HG03060 (cell line): ENCODE results near the gene PBX2.
"Not testable (repeated sequence)": the region's sequence is repeated elsewhere in the genome, so short reads cannot be mapped to it uniquely, and the experiment has no call there.

ENCODE experiments used
- ATAC-seq: cut with Tn5 transposase; IDR thresholded peaks from one replicate; pipeline ENCODE4 v1.9.1; 2021; ENCODE audit warnings: low read depth, moderate number of reproducible peaks; ENCODE audit not compliant: unreplicated experiment

PBX2 gene

GRCh38 chr6:32190054-32190851, at the start of gene PBX2:
Gene PBX2 (minus strand): TSS chr6:32190202. CDS start chr6:32189915, 287 bp downstream.
- no peak for ATAC-seq

- ATAC-seq = no peak
Observed at GRCh38 chr6:32239462-32239861, 49.5 kb upstream of the PBX2 start.

- ATAC-seq = no peak
Observed at GRCh38 chr6:32234934-32235333, 44.9 kb upstream of the PBX2 start.

- ATAC-seq = no peak
Observed at GRCh38 chr6:32226434-32226833, 36.4 kb upstream of the PBX2 start.

- ATAC-seq = no peak
Observed at GRCh38 chr6:32224696-32225095, 34.7 kb upstream of the PBX2 start.

GRCh38 chr6:32223258-32224235, 33.5 kb upstream of the PBX2 start, which contains the start of gene NOTCH4:
Gene NOTCH4 (minus strand): TSS chr6:32224067. CDS start chr6:32223928, 139 bp downstream.
- no peak for ATAC-seq

GRCh38 chr6:32222333-32223230, 32.6 kb upstream of the PBX2 start:
- no peak for ATAC-seq

GRCh38 chr6:32220021-32220420, 30.0 kb upstream of the PBX2 start:
- ATAC-seq = no peak

GRCh38 chr6:32218167-32218566, 28.2 kb upstream of the PBX2 start:
- no peak for ATAC-seq

GRCh38 chr6:32216998-32217397, 27.0 kb upstream of the PBX2 start:
- ATAC-seq = no peak

GRCh38 chr6:32216285-32216684, 26.3 kb upstream of the PBX2 start:
- no peak for ATAC-seq

- ATAC-seq = no peak
Observed at GRCh38 chr6:32215617-32216016, 25.6 kb upstream of the PBX2 start.

GRCh38 chr6:32214126-32214525, 24.1 kb upstream of the PBX2 start:
- ATAC-seq = no peak

- no peak for ATAC-seq
Observed at GRCh38 chr6:32213649-32214048, 23.6 kb upstream of the PBX2 start.

GRCh38 chr6:32212076-32212760, 22.2 kb upstream of the PBX2 start:
- ATAC-seq = no peak

- ATAC-seq = not testable (repeated sequence)
Observed at GRCh38 chr6:32211432-32211831, 21.4 kb upstream of the PBX2 start.

- ATAC-seq = no peak
Observed at GRCh38 chr6:32210191-32210601, 20.2 kb upstream of the PBX2 start.

GRCh38 chr6:32208996-32209395, 19.0 kb upstream of the PBX2 start:
- no peak for ATAC-seq

GRCh38 chr6:32204268-32204715, 14.3 kb upstream of the PBX2 start:
- no peak for ATAC-seq
